Fibroblast of lung (primary cell): ENCODE data around the gene PRKCA.

Source experiments
- EZH2 ChIP-seq: IDR thresholded peaks from 2 replicates; pipeline ENCODE4 v1.5.1; 2012; ENCODE audit warnings: low read length, control low read depth, mild to moderate bottlenecking; ENCODE audit errors: missing control alignments
- TF ChIP-seq, protein P1 (sequence below), 2 donors: IDR thresholded peaks in 1 of 2; conservative IDR thresholded peaks in 1 of 2; 1 replicate in 1 of 2; 2 replicates in 1 of 2; pipeline ENCODE4 v1.5.1; 2011 to 2012; ENCODE audit warnings: low read length in 2 of 2, control low read depth in 1 of 2, inconsistent platforms in 1 of 2, low read depth in 1 of 2, mild to moderate bottlenecking in 1 of 2

DNA sequence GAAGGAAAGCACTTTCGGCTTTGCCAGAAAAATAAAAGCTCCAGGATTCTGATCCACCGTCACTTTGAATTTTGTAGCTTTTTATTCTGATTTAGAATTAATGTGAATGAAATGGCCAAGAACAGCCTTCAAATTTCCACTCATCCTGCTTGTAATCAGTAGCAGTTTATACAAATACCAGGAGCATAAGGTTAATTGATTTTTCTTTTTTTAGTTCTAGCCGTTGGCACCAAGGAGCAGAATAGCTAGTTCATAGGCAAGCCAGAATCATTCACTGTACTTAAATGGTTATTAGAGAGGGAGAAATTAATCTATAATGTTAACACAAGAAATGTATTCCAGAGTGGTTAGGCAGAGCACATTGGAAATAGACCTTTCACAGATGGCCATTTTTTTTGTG lies 491.4 kb downstream of the PRKCA start:
- TF ChIP-seq, protein P1, sequence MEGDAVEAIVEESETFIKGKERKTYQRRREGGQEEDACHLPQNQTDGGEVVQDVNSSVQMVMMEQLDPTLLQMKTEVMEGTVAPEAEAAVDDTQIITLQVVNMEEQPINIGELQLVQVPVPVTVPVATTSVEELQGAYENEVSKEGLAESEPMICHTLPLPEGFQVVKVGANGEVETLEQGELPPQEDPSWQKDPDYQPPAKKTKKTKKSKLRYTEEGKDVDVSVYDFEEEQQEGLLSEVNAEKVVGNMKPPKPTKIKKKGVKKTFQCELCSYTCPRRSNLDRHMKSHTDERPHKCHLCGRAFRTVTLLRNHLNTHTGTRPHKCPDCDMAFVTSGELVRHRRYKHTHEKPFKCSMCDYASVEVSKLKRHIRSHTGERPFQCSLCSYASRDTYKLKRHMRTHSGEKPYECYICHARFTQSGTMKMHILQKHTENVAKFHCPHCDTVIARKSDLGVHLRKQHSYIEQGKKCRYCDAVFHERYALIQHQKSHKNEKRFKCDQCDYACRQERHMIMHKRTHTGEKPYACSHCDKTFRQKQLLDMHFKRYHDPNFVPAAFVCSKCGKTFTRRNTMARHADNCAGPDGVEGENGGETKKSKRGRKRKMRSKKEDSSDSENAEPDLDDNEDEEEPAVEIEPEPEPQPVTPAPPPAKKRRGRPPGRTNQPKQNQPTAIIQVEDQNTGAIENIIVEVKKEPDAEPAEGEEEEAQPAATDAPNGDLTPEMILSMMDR (conservative IDR thresholded peaks at IDR 0.05 in 1 of 2, IDR thresholded peaks at IDR 0.05 in 1 of 2; ENCODE audit: low read depth in 1 of 2, low read length in 2 of 2) = no peak
- TF ChIP-seq EZH2 = no peak
